HuH-7.5 (cell line): ENCODE measurements around the gene LCE6A.

Experiments used
- DNase-seq: peaks from one replicate; pipeline ENCODE4 v3.0.0; 2011; ENCODE audit warnings: low spot score

LCE6A gene, protein sequence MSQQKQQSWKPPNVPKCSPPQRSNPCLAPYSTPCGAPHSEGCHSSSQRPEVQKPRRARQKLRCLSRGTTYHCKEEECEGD

DNA sequence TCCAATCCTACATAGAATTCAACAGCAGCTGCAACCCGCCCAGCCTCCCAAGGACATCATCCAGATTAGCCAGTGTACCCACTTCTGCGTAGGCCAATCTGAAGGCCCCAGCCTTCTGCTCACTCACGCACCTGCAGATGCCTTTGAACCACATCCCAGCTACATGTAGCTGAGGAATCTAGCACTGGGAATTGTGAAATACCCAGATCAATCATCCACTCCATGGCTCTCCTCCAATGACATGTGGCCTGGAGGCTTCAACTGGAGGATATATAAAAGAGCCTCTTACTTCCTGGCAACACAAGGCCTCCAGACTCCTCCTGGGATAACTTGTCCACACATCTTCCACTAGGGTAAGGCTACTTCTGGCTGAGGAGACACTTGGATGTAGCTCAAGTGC is at the start of gene LCE6A:
LCE6A (plus strand) TSS at position 301 of the 400 bp plus-strand sequence. CDS start 665 bp downstream, outside the sequence.
- DNase-seq: no peak

DNA sequence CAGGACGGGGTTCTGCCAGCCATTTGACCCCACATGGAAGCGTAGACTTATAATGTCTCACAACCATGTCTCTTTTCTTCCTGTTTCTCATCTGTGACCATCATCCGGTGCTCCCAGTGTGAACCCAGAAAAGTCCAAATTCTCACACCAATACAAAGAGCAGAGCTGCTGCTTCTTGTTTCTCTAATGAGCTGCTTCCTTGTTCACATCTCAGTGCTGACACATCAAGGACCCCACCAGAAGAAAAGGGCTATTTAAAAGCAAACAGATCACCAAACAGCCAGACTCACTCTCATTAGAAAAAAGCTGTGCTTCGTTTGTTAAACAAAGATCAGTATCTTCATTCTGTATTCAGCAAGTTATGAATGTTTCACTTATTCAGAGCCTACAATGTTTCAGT is 47.0 kb upstream of the LCE6A start:
- DNase-seq: no peak

DNA sequence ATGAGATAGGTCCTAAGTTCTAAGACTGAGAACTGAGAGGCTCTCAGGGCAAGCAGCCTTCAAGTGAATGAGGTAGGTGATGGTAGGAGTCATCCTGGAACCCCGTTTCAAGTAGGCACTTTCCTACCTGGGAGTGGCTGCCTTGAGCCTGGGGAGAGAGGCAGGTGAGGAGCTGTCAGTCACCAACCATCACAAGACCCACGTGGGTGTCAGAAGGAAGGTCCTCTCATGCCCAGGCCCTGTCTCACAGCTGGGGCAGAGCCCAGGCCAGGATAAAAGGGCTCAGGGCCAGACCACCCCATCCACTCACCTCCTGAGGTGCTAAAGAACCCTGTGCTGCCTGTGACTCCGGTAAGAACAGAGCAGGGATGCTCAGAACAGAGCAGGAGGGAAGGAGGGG is 46.2 kb upstream of the LCE6A start, which contains the start of gene LCE1D:
LCE1D (plus strand) TSS at position 301 of the 400 bp plus-strand sequence. CDS start 1,074 bp downstream, outside the sequence.
- DNase-seq: no peak

DNA sequence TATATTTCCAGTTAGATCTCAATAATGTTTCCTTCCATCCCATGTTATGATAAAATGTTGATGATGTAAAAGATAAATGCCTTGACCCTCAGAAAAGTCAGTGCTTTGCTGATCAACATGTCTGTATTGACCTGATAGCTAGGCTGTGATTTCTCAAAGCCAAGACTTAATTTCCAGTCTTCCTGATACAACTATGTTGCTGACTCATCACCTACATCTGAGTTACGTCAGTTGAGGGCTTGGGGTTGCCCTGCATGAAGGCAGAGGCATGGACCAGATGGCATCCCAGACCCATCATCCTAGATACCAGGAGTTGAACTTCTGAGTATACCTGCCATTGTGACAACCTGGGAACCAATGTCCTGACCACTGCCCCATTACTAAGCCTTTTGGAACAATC is 41.3 kb upstream of the LCE6A start:
- no peak for DNase-seq

DNA sequence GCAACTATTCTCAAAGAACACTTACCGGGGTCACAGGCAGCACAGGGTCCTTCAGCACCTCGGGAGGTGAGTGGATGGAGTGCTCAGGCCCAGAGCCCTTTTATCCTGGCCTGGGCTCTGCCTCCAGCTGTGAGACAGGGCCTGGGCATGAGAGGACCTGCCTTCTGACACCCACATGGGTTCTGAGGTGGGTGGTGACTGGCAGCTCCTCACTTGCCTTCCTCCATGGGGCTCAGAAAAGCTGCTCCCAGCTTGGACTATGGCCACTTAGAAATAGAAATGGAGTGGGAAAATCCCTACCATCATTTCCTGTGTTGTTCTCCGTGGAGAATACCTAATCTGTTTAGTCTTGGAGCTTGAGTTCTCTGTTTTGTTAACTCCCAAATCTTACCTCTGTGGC is 36.1 kb upstream of the LCE6A start, which contains the start of gene LCE1C:
LCE1C (minus strand) TSS at position 76 of the 400 bp plus-strand sequence. CDS start 1,173 bp downstream, outside the sequence.
- no peak for DNase-seq

DNA sequence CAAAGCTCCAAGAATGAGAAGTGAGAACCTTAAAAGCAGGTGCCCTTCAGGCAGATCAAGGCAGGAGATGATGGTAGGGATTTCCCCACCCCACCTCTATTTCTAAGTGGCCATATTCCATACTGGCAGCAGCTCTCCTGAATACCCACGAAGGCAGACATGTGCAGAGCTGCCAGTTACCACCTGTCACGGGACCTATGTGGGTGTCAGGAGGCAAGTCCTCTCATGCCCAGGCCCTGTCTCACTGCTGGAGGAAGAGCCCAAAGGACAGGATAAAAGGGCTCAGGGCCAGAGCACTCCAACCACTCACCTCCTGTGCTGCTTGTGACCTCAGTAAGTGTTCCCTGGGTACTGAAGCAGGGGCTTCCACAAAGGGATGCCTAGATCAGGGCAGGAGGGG is 31.6 kb upstream of the LCE6A start:
- DNase-seq: no peak

DNA sequence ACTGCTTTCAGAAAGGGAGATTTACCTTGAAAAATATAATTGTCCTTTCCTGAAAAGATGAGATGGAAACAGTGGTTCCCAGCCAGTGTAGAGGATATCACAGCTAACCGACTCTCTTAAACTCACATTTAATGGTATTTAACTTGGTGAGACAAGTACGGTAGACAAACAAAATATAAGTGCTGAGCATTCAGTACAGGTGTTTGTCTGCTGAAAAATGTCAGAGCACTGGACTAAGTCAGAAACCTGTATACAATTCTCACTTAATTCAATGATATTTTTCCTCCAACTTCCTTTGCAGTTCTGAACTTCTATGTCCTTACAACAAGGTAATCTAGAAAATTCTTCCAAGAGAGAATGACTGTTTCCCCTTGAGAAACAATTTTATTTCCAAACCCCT is 31.0 kb upstream of the LCE6A start, which contains the start of gene LCE1B:
LCE1B (plus strand) TSS at position 301 of the 400 bp plus-strand sequence. CDS start 476 bp downstream, outside the sequence.
- no peak for DNase-seq

DNA sequence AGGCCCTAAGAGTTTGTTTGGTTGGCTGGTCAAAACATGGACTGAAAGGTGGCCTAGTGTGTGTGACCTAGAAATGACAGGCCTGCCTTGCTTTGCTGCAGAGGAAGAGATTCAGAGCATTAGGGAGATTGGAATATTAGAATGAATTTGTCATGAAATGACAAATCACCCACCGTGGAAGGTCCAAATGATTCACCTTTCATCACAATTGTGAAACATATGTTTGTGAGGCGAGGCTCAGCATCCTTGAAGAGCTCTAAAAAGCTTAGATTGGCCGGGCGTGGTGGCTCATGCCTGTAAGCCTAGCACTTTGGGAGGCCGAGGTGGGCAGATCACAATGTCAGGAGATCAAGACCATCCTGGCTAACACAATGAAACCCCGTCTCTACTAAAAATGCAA is 25.3 kb upstream of the LCE6A start:
- DNase-seq: no peak

DNA sequence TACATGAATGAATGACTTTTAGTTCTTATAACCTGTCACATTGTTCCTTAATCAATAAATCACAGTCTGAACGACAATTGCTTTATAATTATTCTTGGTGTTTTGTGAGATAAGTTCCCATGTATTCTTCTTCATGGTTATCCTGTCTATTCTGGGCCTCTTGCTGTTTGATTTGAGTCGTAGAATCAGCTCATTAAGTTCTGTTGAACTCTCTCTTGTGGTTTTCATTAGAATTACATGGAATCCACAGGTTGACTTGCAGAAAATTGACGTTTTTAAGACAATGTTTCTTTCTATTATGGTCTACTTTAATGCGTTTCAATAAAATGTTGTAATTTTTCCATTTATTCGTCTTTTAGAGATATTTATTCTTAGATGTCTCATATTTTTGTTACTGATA is 19.4 kb upstream of the LCE6A start:
- DNase-seq: no peak

DNA sequence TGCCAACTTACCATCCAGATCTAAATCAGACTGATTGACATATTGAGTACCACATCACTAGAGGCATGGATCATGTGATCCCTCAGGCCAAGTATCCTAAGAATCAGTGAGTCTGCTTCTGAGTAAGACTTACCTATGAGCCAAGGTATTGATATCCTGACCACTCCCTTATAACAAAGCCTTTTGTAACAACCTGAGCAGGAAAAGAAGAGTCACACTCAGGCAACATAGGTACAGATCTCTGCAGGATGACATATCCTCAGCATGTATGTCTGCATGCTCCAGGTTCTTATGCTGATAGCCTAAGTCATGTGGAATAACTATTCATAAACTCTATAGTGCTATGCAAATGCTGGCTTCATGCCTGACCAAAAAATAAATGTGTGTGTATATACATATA is 17.7 kb upstream of the LCE6A start:
- DNase-seq: no peak

DNA sequence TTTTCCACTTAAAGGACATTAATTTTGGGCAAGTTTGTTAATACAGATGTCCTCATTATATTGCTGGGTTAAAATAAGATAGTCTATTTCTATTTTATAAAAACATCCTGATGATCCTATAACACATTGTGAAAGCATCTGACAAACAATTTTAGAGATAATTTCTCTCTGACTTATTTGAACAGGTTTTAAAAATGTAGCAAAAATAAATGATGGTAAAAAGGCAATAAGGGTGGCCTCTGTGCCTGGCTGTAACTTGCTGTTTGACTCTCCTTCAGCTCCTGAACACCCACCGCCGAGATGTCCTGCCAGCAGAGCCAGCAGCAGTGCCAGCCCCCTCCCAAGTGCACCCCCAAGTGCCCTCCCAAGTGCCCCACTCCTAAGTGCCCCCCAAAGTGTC is 15.5 kb upstream of the LCE6A start, which contains the start of gene LCE1A:
LCE1A (plus strand) TSS at position 301 of the 400 bp plus-strand sequence; CDS start at position 301, 0 bp downstream.
- DNase-seq: no peak

DNA sequence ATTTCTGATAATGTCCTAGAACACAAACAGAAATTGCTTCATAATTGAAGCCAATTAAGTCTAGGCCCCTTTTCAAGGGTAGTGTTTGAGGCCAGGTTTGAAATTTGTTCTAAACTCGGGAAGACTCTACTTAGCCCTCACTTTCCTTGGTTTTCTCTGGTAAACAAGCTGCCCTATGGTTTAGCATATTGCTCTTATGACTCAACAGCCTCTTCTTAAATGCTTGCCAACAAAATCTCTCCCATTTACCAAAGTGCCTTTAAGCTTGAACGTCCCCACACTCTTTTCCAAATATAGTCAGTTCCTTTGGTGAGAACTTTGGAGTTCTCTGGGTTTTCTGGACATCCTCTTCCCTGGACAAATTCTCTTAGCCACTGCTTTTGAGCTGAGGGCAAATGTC is 5.8 kb upstream of the LCE6A start:
- DNase-seq: no peak

DNA sequence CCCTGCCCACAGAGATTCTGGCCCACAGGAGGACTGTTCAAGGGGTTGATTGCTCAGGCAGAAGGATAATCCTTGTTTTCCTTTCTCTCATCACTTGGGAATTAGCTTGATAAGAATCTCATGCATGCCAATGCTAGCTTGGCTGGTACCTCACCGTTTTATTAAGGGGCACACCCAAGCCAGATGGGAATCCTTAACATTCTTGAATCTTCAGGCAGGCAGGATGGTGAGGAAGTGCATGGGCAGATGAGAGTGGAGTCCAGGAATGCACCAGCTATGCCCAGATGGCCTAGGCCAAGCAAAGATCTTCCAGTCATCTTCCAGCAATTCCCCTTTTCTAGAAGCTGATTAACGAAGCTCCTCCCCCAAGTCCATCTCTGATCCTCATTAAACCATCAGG is 13.0 kb downstream of the LCE6A start:
- DNase-seq: no peak

DNA sequence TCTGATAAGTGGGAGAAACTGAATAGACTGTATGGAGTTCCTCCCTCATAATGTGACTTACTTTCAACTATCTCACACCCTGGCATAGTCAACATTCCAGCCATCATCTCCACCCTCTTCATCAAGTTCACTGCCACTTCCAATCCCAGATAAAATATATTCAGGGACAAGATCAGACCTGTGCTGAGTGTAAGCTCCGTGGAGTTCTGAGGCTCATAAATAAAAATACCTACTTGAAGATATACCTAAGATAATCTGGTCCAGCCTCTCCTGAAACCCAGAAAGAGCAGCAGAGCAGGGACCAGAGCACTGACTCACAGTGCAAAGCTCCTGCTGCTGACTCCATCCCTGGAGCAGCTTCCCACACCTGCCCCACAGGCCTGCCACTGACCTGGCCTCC is 15.4 kb downstream of the LCE6A start:
- no peak for DNase-seq

DNA sequence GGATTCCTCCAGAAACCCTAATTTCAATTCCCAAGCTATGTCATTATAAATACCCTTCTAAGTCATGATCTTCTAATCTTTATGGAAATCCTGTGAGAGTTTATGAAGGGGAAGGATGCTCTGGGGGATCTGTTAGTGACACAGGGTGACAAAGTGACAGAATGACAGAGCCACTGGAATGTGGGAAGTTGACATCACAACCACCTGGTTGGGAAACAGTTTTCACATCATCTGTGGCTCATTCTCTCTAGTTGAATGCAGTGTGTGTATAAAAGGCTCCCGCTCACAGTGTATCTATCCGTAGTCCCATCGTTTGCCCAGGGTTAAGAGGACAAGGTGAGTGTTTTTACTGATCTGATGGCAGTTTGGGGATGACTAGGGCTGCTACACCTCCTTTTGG is 17.0 kb downstream of the LCE6A start, which contains the start of gene LCE7A:
LCE7A (plus strand) TSS at position 301 of the 400 bp plus-strand sequence. CDS start 702 bp downstream, outside the sequence.
- no peak for DNase-seq

DNA sequence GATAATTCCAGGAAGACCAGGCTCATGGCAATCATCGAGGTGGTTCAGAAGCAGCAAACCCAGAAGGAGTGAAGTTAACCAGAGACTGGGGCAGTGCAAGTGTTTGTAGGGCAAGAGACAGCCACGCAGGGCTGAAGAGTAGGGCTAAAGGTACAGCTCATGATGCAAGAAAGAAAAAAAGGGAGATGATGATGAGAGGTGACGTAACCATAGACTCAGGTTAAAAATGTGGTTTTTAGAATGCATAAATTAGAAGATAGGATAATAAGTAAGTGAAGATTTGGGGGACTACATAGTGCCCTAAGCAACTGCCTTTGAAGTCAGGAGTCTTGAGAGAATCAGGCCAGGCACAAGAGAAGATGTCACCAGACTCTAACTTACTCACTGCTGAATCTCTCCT is 17.5 kb downstream of the LCE6A start:
- DNase-seq: no peak

DNA sequence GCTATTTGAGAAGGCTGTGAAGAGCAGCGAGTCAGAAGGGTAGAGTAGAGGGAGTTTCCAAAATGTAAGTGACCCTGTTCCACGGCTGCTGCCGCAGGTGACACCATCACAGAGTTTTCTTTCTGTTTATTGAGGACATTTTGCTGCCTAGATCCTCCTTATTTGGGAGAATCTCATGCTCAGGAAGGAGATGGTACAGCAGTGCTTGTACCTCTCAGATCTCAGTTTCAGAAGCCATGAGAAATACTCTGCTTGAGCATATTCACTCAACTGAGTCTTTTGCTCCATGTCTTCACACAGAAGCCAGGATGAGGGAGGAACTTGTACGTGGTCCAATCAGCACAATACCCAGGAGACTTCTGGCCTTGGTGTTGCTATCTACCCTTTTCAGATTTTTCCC is 18.7 kb downstream of the LCE6A start:
- no peak for DNase-seq

DNA sequence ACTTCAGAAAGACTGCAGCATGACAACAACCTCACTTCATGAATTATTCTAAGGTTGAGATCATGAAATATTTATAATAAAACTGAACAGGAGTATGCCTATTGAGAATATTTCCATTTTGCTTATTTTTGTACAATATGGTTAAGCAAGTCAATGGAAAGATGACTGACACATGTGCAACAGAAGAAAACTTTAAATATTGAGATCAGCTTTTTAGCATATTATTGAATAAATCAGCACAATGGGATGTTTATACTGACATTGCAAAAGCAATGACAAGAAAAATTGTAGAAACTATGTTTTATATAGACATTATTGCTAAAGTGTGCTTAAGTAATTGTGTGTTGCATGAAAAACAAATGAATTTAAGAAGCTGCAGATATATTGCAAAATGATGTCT is 21.8 kb downstream of the LCE6A start:
- DNase-seq: no peak

DNA sequence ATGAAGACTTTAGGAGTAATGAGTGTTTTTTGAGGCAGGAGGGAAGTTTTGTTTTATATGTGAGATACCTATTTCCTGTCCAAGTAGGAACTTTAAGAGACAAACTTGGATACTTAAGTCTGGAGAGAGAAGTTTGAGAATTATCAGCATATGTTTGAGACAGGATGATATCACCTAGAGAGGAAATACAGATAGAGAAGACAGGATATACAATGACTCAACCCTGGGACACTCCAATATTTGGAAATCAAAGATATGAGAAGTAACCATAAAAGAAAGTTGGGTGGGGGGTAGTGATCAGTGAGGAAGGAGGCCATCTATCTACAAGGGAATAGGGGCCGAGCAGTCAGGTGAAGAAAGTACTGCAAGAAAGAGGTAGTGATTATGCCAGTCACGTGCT is 23.7 kb downstream of the LCE6A start:
- no peak for DNase-seq

DNA sequence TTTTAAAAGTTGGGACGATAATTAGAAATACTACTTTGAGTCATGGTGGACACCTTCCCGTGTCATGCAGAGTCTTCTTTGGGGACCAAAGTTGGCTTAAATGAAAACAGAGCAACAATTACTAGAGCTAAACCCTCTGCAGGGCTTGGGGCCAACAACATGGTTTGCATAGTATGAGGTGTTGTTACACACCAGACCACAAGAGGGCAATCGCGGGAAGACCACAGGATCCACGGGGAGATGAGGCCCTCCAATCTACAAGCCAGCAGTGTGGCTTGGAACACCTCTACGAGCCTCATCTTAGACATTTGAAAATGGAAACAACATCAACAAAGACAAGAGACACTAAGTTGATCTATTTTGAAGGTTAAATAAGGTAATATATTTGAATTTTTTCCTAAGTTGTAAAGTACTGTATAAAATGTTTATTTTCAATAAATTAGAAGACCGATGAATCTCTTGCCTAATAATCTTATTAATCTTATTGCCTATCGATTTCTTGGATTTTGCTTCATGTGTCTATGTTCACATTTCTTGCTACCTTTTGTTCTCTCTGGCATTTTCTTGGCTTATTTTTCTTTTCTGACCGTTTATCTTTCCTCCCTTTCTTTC is 27.3 kb downstream of the LCE6A start:
- peak; percentile 62 for DNase-seq

DNA sequence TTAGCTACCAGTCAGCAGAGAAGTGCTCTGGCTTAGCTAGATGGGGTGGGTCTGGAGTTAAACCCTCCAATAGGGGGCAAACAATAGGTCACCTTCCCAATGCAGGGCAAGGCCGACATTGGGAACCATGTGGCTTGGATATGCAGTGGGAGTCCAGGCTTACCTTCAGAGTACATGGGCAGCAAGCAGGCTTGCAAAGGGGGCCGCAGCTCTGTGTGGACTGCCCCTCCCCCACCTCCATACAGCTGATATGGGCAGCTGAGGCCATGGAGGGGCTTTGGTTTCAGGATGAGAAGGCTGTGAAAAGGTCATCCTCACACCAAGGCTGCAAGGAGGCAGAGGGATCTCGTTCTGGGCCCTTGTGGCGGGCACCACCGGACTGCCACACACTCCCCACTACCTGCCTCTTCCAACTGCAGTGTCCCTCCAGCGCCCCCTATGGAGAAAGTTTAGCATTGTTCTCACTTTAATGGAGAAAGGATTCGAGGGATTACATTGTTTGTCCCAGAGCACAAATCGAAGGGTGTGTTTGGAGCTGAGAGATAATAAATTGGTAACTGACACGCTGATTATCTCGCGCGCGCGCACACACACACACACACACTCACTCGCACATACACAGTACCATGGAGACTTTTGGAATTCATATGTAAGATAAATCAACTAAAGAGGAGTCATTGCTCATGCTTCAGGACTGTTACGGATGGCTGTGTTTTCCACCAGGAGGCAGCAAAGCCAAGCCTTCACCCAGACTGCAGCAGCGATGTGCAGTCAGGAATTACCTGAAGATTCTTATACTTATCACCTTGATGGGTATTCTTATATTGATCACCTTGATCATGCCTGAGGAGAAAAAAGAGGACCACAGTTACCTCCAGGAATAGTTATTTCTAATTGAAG is 28.4 kb downstream of the LCE6A start:
- DNase-seq: peak; percentile 16

DNA sequence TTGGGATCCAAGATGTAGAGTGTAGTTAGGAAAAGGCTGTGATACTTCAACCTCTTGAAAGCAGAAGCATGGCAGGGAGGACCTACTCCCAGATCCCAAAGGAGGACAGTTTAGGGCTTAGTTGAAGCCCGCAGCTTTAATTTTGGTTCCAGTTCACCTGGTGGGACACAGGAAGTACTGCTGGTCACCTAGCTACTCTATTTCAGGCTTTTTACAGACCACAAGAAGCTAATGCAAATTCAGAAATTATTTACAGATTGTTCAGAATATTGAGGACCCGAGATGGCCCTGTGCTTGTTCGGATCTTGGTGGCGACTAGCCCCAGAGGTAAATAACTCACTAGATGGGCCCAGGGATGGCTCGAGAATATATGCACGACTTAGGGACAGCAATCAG is 29.1 kb downstream of the LCE6A start:
- no peak for DNase-seq

DNA sequence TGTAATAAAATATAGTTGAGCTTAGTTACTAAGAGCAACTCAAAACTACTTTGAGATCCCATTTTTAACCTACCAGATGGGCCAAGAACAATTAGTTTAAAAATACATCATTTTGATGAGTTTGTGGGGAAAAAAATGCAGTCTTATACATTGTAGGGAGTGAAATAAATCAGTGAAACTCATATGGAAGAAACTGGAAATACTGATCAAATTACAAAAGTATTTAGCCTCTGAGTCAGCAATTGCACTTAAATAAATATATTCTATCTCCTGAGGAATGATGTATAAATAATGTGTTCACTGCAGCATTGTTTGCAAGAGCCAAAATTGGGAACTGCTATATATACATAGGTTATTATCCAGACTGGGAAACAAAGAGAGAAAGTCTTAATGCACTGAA is 30.8 kb downstream of the LCE6A start:
- DNase-seq: no peak
